HepG2 (cell line): Measurements from ENCODE around the gene PEAK1. TPM values are rescaled to one million over a fixed set of nuclear protein-coding genes. Genes with fewer than 3 reads are reported as not detected.

Source experiments
- ATAC-seq: fragments of 200-7000 bp; cut with Tn5 transposase; 3 replicates; pipeline ENCODE4 v1.9.1; 2020; ENCODE audit warnings: mild to moderate bottlenecking, moderate library complexity
- BruUV-seq: library from RNA; stranded (reverse); fragments of 400-500 nt; replicated peaks from 2 replicates; lab custom pipeline; 2021; lab: Mats Ljungman, UMichigan
- CTCF ChIA-PET: fragments of 300-600 bp; formaldehyde crosslinking; extraction: SDS; loops from one replicate; lab custom pipeline; 2021; ENCODE audit warnings: low total read pairs, inconsistent platforms, low intra/inter-chr PET ratio; lab: Yijun Ruan, JAX
- POLR2A ChIA-PET: fragments of 350-600 bp; sonication (Branson Sonifier 250); formaldehyde crosslinking; loops from one replicate; lab custom pipeline; 2020; ENCODE audit warnings: antibody characterized with exemption, inconsistent platforms; lab: Yijun Ruan, JAX
- DNase-seq: peaks from one replicate; pipeline ENCODE4 v3.0.0-alpha.2; 2015; ENCODE audit warnings: low spot score
- FAIRE-seq: peaks from 3 replicates; lab custom pipeline; 2011; peaks lifted over from hg19 to GRCh38; lab: Jason Lieb, UNC
- H2AFZ ChIP-seq: one replicate; pipeline ENCODE4 v1.6.1; 2011; ENCODE audit warnings: low read length, inconsistent platforms
- H3K27ac ChIP-seq: fragments of 300-600 bp; 3 replicates; pipeline ENCODE4 v1.8.0; 2011; ENCODE audit warnings: mixed run types, mild to moderate bottlenecking, mixed read lengths, low read length, inconsistent platforms; ENCODE audit not compliant: insufficient read depth; ENCODE audit errors: extremely low read length
- H3K27me3 ChIP-seq, 2 experiments: fragments of 200-600 bp in 1 of 2; 2 replicates in 1 of 2; 3 replicates in 1 of 2; pipeline versions ENCODE4 v1.6.0 to v1.8.0; 2011; ENCODE audit warnings: low read length in 2 of 2, mild to moderate bottlenecking in 2 of 2, moderate library complexity in 2 of 2, inconsistent platforms in 1 of 2; ENCODE audit not compliant: insufficient read depth in 2 of 2, control insufficient read depth in 1 of 2
- H3K36me3 ChIP-seq, 2 experiments: fragments of 200-600 bp in 1 of 2; replicated peaks in 1 of 2; 2 replicates in 1 of 2; 3 replicates in 1 of 2; pipeline versions ENCODE4 v1.5.1 to v1.8.0; 2011; ENCODE audit warnings: low read length in 2 of 2, inconsistent platforms in 1 of 2; ENCODE audit not compliant: insufficient read depth in 2 of 2, control insufficient read depth in 1 of 2
- H3K4me1 ChIP-seq: 2 replicates; pipeline ENCODE4 v1.5.1; 2012; ENCODE audit warnings: low read length, inconsistent platforms; ENCODE audit not compliant: insufficient read depth
- H3K4me2 ChIP-seq: 2 replicates; pipeline ENCODE4 v1.6.0; 2011; ENCODE audit warnings: low read depth, low read length, inconsistent platforms
- H3K4me3 ChIP-seq, 3 experiments: fragments of 200-600 bp in 1 of 3; sonication (generic), shearing (Covaris generic) in 1 of 3; replicated peaks in 1 of 3; 2 replicates each; pipeline ENCODE4 v1.5.1; 2011 to 2016; ENCODE audit warnings: low read length in 3 of 3, inconsistent platforms in 2 of 3, low read depth in 2 of 3, mild to moderate bottlenecking in 2 of 3, control low read depth in 1 of 3, mixed read lengths in 1 of 3; ENCODE audit not compliant: insufficient read depth in 1 of 3
- H3K79me2 ChIP-seq: one replicate; pipeline ENCODE4 v1.6.1; 2011; ENCODE audit warnings: low read length, inconsistent platforms; ENCODE audit not compliant: insufficient read depth
- H3K9ac ChIP-seq: 2 replicates; pipeline ENCODE4 v1.6.0; 2011; ENCODE audit warnings: mild to moderate bottlenecking, low read depth, low read length, inconsistent platforms; ENCODE audit not compliant: insufficient read depth
- H3K9me3 ChIP-seq: 2 replicates; pipeline ENCODE4 v1.5.1; 2012; ENCODE audit warnings: mild to moderate bottlenecking, low read length
- H4K20me1 ChIP-seq: 2 replicates; pipeline ENCODE4 v1.6.0; 2011; ENCODE audit warnings: inconsistent platforms, mild to moderate bottlenecking, low read length, moderate library complexity; ENCODE audit not compliant: insufficient read depth
- ARNTL ChIP-seq: sonication (generic); formaldehyde crosslinking; IDR thresholded peaks from 2 replicates; pipeline ENCODE4 v1.4.0; 2020; ENCODE audit warnings: mild to moderate bottlenecking, missing genetic modification reagents
- ATF7-NPFF ChIP-seq: sonication (generic); formaldehyde crosslinking; IDR thresholded peaks from 2 replicates; pipeline ENCODE4 v1.8.1; 2023; ENCODE audit warnings: mild to moderate bottlenecking, low read depth, missing genetic modification reagents, moderate library complexity
- HMGXB3 ChIP-seq: sonication (generic); formaldehyde crosslinking; IDR thresholded peaks from 2 replicates; pipeline ENCODE4 v1.4.0; 2020; ENCODE audit warnings: missing genetic modification reagents, borderline replicate concordance
- MAX ChIP-seq: IDR thresholded peaks from 2 replicates; pipeline ENCODE4 v1.6.1; 2012; ENCODE audit warnings: inconsistent platforms
- MXD4 ChIP-seq: IDR thresholded peaks from 2 replicates; pipeline ENCODE4 v1.6.1; 2016; ENCODE audit warnings: mild to moderate bottlenecking, missing biosample characterization, missing genetic modification reagents
- PLSCR1 ChIP-seq: sonication (generic); formaldehyde crosslinking; IDR thresholded peaks from 2 replicates; pipeline ENCODE4 v1.5.0; 2020; ENCODE audit warnings: missing genetic modification reagents, mild to moderate bottlenecking, borderline replicate concordance
- RAD51 ChIP-seq: fragments of 450-650 bp; IDR thresholded peaks from 2 replicates; pipeline ENCODE4 v1.6.1; 2016; ENCODE audit warnings: borderline replicate concordance
- THAP11 ChIP-seq: IDR thresholded peaks from 2 replicates; pipeline ENCODE4 v1.6.1; 2016; ENCODE audit warnings: missing biosample characterization, missing genetic modification reagents
- YEATS4 ChIP-seq: sonication (generic); formaldehyde crosslinking; IDR thresholded peaks from 2 replicates; pipeline ENCODE4 v1.4.0; 2020; ENCODE audit warnings: missing genetic modification reagents, borderline replicate concordance
- ZBTB1 ChIP-seq: sonication (generic); formaldehyde crosslinking; IDR thresholded peaks from 2 replicates; pipeline ENCODE4 v1.4.0; 2020; ENCODE audit warnings: missing genetic modification reagents, borderline replicate concordance
- ZBTB25 ChIP-seq: IDR thresholded peaks from 2 replicates; pipeline ENCODE4 v1.6.1; 2018; ENCODE audit warnings: missing genetic modification reagents
- ZBTB42 ChIP-seq: sonication (generic); formaldehyde crosslinking; IDR thresholded peaks from 2 replicates; pipeline ENCODE4 v1.5.0; 2020; ENCODE audit warnings: mild to moderate bottlenecking, missing genetic modification reagents
- ZNF234 ChIP-seq: sonication (generic); formaldehyde crosslinking; conservative IDR thresholded peaks from 2 replicates; pipeline ENCODE4 v1.5.1; 2020; ENCODE audit warnings: mild to moderate bottlenecking, missing genetic modification reagents
- ZNF776 ChIP-seq: sonication (generic); formaldehyde crosslinking; IDR thresholded peaks from 2 replicates; pipeline ENCODE4 v1.4.0; 2020; ENCODE audit warnings: mild to moderate bottlenecking, missing genetic modification reagents
- WGBS: methylation state at CpG from one replicate; pipeline ENCODE4 v1.1.6; 2017; ENCODE audit warnings: low lambda C conversion rate; 5-methylcytosine and 5-hydroxymethylcytosine counted together
- in situ Hi-C: cut with HindIII; loops from 2 replicates; pipeline ENCODE4 v1.10.0; 2017; ENCODE audit warnings: low pct_unique_long_range_greater_than_20kb; ENCODE audit not compliant: extremely low pct_ligation_motif_present
- intact Hi-C: fragments of 100-400 bp; cut with micrococcal nuclease; formaldehyde crosslinking; loops from one replicate; pipeline ENCODE4 v1.10.0; 2022; ENCODE audit not compliant: unreplicated experiment
- polyA plus RNA-seq, 8 experiments: library from polyadenylated mRNA; depleted of rRNA in 3 of 8; stranded (reverse) in 7 of 8; unstranded in 1 of 8; fragments of >200 nt; fragmentation: Illumina TruSeq in 4 of 8; extraction: Trizol in 4 of 8; gene quantifications; 2 replicates each; pipeline versions ENCODE4 v1.2.1 to v1.2.3, GENCODE V29; 2011 to 2016; ENCODE audit warnings: low read depth in 4 of 8, missing spikeins in 1 of 8, mixed read lengths in 1 of 8; ENCODE audit not compliant: insufficient read depth in 1 of 8
- total RNA-seq, 5 experiments: library from RNA; depleted of rRNA; stranded (reverse); fragments of >200 nt; fragmentation: Illumina TruSeq; extraction: Trizol; gene quantifications; 2 replicates each; pipeline ENCODE4 v1.2.3, GENCODE V29; 2016; ENCODE audit warnings: low read depth in 1 of 5

Gene PEAK1
- total and polyA plus RNA-seq, 2 of the 13 experiments (the other 11 are each of a cell fraction or from before 2014, with no cell fraction given): 6.0 to 6.6 TPM

- in situ Hi-C loops (no loop called here), intact Hi-C loops (no loop called here)
- peak; percentile 98 for ATAC-seq
- Histone ChIP-seq H3K27ac (peak within 1 kb of the TSS; percentile 59), H4K20me1 (peaks cover 11% of the 10 kb centered on the region), H3K4me2 (peak within 1 kb of the TSS; percentile 78), H3K4me3 (peak within 1 kb of the TSS; percentile 60 to 82 (median 74)), H3K9ac (peak within 1 kb of the TSS; percentile 82), H2AFZ (peak within 1 kb of the TSS; percentile 86), H3K9me3 (no peaks in the 10 kb centered on the region), H3K79me2 (peaks cover 39% of the 10 kb centered on the region), H3K36me3 (no peaks in the 10 kb centered on the region; a peak in 1 of 5 replicates), H3K4me1 (peaks cover 42% of the 10 kb centered on the region), H3K27me3 (peaks cover 0 to 23% of the 10 kb centered on the region in 2 experiments; a peak in 3 of 5 replicates)
- no TSS peak for BruUV-seq
- ChIA-PET POLR2A (interaction anchor here (0.6 to 1.1 kb wide), 7 partner anchors 11 to 139 kb away, joined by 3 to 7 read pairs (median 4); partner anchors contain the start of gene RCN2), CTCF (no interaction called here)
- peak; percentile 40 for FAIRE-seq
- DNase-seq: peak; percentile 83
- WGBS: no CpG with 5 or more reads among the region's 97 CpGs
- peak; percentile 73; the same call in 1 of the 2 replicates for TF ChIP-seq ZNF776 (CRISPR knock-in tag)
- TF ChIP-seq ATF7-NPFF (CRISPR knock-in tag): peak; percentile 81; the same call in 1 of the 2 replicates
- TF ChIP-seq MAX: peak; percentile 67
- no peak for TF ChIP-seq RAD51
- 0 out of 2 replicates have a peak, but pooled peaks have one; percentile 16 for TF ChIP-seq ZNF234 (CRISPR knock-in tag)
- no peak for TF ChIP-seq PLSCR1 (CRISPR knock-in tag)
- no peak for TF ChIP-seq ZBTB1 (CRISPR knock-in tag)
- no peak for TF ChIP-seq HMGXB3 (CRISPR knock-in tag)
- TF ChIP-seq ZBTB25: no peak
- peak; percentile 69 for TF ChIP-seq THAP11 (CRISPR knock-in tag)
- peak; percentile 34; the same call in 1 of the 2 replicates for TF ChIP-seq MXD4 (CRISPR knock-in tag)
- no peak for TF ChIP-seq ZBTB42 (CRISPR knock-in tag)
- peak; percentile 62; the same call in 1 of the 2 replicates for TF ChIP-seq YEATS4 (CRISPR knock-in tag)
- 0 out of 2 replicates have a peak, but pooled peaks have one; percentile 19 for TF ChIP-seq ARNTL (CRISPR knock-in tag)
These were observed 349.2 kb downstream of the PEAK1 start, which contains the start of gene TSPAN3 for GRCh38 chr15:77070495-77071304. Gene TSPAN3, minus strand, starts transcription at chr15:77071109. Its CDS starts 155 bp downstream, at chr15:77070954.
